Upper lobe of left lung (tissue), 4 donors: ENCODE measurements around the gene DHX57.

Source experiments
- EP300 ChIP-seq, 4 donors: sonication (generic); formaldehyde crosslinking; IDR thresholded peaks; one replicate each; pipeline ENCODE4 v1.5.1; 2017; ENCODE audit warnings: antibody characterized with exemption in 4 of 4, control low read depth in 2 of 4
- POLR2A ChIP-seq, 4 donors: fragments of 450-650 bp; IDR thresholded peaks; one replicate each; pipeline ENCODE4 v1.5.1; 2016 to 2017; ENCODE audit warnings: antibody characterized with exemption in 4 of 4, mild to moderate bottlenecking in 2 of 4
- POLR2AphosphoS5 ChIP-seq, 2 donors: sonication (generic); formaldehyde crosslinking; IDR thresholded peaks; one replicate each; pipeline ENCODE4 v1.5.1; 2017; ENCODE audit warnings: antibody characterized with exemption in 2 of 2
- TF ChIP-seq, protein P1 (sequence below), 6 experiments: fragments of 450-650 bp in 4 of 6; fragments of 200-600 bp in 2 of 6; sonication (generic) in 2 of 6; IDR thresholded peaks; one replicate each; pipeline ENCODE4 v1.5.1; 2016 to 2019; ENCODE audit warnings: antibody characterized with exemption in 6 of 6

DNA sequence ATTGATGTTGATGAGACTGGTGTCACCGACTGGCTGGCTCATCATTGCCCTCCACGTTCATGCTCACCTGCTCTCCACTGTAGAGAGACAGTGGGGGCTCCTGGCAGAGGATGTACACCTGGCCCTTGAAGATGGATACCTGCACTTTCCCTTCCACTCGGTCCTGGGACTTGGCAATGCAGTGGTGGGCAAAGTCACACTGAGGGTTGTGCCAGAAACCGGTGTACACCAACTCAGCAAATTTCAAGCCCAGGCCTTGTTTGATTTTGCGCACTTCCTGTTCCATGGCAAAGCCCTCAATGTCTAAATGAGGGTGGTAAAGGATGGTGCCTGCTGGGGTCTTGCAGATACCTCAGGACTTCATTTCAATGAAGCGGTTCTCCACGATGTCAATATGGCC, 65.2 kb downstream of the DHX57 start:
- TF ChIP-seq, protein P1, sequence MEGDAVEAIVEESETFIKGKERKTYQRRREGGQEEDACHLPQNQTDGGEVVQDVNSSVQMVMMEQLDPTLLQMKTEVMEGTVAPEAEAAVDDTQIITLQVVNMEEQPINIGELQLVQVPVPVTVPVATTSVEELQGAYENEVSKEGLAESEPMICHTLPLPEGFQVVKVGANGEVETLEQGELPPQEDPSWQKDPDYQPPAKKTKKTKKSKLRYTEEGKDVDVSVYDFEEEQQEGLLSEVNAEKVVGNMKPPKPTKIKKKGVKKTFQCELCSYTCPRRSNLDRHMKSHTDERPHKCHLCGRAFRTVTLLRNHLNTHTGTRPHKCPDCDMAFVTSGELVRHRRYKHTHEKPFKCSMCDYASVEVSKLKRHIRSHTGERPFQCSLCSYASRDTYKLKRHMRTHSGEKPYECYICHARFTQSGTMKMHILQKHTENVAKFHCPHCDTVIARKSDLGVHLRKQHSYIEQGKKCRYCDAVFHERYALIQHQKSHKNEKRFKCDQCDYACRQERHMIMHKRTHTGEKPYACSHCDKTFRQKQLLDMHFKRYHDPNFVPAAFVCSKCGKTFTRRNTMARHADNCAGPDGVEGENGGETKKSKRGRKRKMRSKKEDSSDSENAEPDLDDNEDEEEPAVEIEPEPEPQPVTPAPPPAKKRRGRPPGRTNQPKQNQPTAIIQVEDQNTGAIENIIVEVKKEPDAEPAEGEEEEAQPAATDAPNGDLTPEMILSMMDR (IDR thresholded peaks at IDR 0.05), result no peak
- TF ChIP-seq POLR2AphosphoS5 (IDR thresholded peaks at IDR 0.05), result no peak
- TF ChIP-seq EP300 (IDR thresholded peaks at IDR 0.05), result no peak
- TF ChIP-seq POLR2A (IDR thresholded peaks at IDR 0.05), result no peak
